PC-9 (cell line): ENCODE results near the gene TEDC1.

Source experiments
- EZH2 ChIP-seq: fragments of 200-600 bp; sonication (generic); IDR thresholded peaks from 2 replicates; pipeline ENCODE4 v1.8.0; 2017; ENCODE audit warnings: antibody characterized with exemption, low read depth
- TF ChIP-seq, protein P1 (sequence below): fragments of 200-600 bp; sonication (generic); conservative IDR thresholded peaks from 2 replicates; pipeline ENCODE4 v1.6.1; 2017; ENCODE audit warnings: mixed run types, antibody characterized with exemption, mild to moderate bottlenecking, moderate library complexity

DNA sequence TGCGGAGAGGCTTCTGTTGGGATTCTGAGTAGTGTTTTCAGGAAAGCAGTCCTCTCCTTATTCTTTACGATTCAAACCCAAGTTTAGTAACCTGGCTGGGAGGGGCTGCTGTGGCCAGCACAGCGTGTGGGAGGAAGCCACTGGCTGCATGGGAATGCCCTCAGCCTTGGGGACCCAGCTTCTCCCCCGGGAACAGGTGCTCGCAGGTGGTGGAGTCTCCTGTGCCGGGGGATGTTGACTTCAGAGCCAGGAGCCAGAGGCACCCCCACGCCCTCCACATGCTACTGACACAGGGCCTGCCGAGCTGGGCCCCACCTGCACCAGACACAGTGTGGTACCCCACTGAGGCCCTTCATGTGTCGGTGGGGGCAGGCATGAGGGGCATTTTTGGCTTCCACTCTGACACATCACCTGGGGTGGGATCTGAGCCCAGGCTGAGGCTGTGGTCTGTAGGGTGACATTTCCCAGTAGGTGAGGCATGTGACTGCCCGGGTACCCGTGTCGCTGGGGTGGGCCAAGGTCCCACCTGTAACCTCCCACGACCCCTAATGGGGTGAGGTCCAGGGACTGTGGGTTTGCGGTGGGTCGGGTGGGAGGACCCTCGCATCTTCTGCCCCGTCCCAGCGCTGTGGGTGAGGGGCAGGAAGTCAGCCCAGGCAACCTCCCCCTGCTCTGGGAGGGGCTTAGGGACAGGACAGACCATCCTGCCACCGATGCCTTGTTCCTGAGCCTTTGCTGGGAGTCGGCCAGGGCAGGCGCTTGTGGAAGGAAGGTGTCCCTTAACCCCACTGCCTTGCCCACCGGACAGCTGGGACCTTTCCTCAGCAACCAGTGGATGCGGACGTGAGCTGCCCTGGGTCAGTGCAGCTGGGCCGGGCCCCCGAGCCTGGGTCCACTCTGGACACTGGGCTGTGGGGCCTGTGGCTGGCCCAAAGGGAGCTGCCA, 44.9 kb upstream of the TEDC1 start:
- TF ChIP-seq EZH2, result no peak
- TF ChIP-seq, protein P1, sequence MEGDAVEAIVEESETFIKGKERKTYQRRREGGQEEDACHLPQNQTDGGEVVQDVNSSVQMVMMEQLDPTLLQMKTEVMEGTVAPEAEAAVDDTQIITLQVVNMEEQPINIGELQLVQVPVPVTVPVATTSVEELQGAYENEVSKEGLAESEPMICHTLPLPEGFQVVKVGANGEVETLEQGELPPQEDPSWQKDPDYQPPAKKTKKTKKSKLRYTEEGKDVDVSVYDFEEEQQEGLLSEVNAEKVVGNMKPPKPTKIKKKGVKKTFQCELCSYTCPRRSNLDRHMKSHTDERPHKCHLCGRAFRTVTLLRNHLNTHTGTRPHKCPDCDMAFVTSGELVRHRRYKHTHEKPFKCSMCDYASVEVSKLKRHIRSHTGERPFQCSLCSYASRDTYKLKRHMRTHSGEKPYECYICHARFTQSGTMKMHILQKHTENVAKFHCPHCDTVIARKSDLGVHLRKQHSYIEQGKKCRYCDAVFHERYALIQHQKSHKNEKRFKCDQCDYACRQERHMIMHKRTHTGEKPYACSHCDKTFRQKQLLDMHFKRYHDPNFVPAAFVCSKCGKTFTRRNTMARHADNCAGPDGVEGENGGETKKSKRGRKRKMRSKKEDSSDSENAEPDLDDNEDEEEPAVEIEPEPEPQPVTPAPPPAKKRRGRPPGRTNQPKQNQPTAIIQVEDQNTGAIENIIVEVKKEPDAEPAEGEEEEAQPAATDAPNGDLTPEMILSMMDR, result no peak
